Activated T-cell treated with anti-CD3 and anti-CD28 coated beads, Interleukin-2, amount 50 U/mL, for 24 hours (primary cell): ENCODE data around the gene CARMIL3.
"Not testable (repeated sequence)": the region's sequence is repeated elsewhere in the genome, so short reads cannot be mapped to it uniquely, and the experiment has no call there.

Source experiments
- DNase-seq: peaks from one replicate; pipeline ENCODE4 v3.0.0-alpha.2; 2020
- H3K27ac Mint-ChIP-seq: 2 replicates; pipeline ENCODE4 v1.8.0; 2020; ENCODE audit warnings: mild to moderate bottlenecking, mixed read lengths
- H3K27me3 Mint-ChIP-seq: 2 replicates; pipeline ENCODE4 v1.8.0; 2020; ENCODE audit warnings: mixed read lengths
- H3K36me3 Mint-ChIP-seq: 2 replicates; pipeline ENCODE4 v1.8.0; 2020; ENCODE audit warnings: low read depth, mixed read lengths
- H3K4me1 Mint-ChIP-seq: 2 replicates; pipeline ENCODE4 v1.8.0; 2020; ENCODE audit warnings: low read depth, mixed read lengths
- H3K4me3 Mint-ChIP-seq: 2 replicates; pipeline ENCODE4 v1.8.0; 2020; ENCODE audit warnings: mild to moderate bottlenecking, moderate library complexity, mixed read lengths
- H3K9me3 Mint-ChIP-seq: 2 replicates; pipeline ENCODE4 v1.8.0; 2020; ENCODE audit warnings: mixed read lengths

Gene CARMIL3

DNA sequence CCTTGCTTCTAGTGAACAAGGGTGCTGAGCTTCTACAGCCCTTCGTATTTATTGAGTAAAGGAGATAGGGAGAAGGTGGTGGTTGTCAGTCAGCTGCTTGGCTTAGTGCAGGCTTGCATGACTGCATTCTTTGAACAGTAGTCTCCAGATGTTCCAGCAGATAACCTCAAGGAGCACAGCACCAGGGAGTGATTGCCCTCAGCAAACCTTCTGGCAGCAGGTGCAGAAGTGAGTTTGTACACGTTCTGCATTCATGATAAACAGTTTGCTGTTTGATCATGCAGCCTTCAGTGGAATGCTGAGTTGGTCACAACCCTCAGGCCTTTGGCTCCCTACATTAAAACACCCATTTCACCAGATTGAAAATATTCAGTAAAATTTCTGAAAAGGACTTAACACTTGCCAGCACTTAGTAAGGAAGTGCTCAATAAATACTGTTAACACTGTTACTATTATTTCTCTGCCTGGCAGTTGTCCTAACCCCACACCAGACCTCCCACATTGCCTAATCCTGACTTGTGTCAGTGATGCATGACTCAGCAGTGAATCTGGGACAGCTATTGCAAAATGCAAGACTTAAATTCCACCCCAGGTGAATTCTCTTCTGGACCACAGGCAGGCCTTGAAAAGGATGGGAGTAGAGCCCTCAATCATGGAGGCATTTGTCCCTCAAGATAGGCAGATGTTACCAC lies 18.9 kb upstream of the CARMIL3 start:
- peaks cover 13% of the 10 kb centered on the region for H3K4me1 Mint-ChIP-seq
- DNase-seq = no peak
- no peaks in the 10 kb centered on the region for H3K36me3 Mint-ChIP-seq
- peaks cover 14% of the 10 kb centered on the region for H3K9me3 Mint-ChIP-seq
- H3K27ac Mint-ChIP-seq = no peak overlapping the region
- no peak overlapping the region for H3K4me3 Mint-ChIP-seq
- H3K27me3 Mint-ChIP-seq = no peaks in the 10 kb centered on the region

GRCh38 chr14:24035769-24036168 lies 16.0 kb upstream of the CARMIL3 start:
- H3K9me3 Mint-ChIP-seq = peaks cover 14% of the 10 kb centered on the region
- H3K27me3 Mint-ChIP-seq, H3K36me3 Mint-ChIP-seq, DNase-seq: not testable (repeated sequence)
- H3K4me3 Mint-ChIP-seq = peak overlapping the region; percentile 86
- peak overlapping the region; percentile 52 for H3K27ac Mint-ChIP-seq
- peaks cover 13% of the 10 kb centered on the region for H3K4me1 Mint-ChIP-seq

DNA sequence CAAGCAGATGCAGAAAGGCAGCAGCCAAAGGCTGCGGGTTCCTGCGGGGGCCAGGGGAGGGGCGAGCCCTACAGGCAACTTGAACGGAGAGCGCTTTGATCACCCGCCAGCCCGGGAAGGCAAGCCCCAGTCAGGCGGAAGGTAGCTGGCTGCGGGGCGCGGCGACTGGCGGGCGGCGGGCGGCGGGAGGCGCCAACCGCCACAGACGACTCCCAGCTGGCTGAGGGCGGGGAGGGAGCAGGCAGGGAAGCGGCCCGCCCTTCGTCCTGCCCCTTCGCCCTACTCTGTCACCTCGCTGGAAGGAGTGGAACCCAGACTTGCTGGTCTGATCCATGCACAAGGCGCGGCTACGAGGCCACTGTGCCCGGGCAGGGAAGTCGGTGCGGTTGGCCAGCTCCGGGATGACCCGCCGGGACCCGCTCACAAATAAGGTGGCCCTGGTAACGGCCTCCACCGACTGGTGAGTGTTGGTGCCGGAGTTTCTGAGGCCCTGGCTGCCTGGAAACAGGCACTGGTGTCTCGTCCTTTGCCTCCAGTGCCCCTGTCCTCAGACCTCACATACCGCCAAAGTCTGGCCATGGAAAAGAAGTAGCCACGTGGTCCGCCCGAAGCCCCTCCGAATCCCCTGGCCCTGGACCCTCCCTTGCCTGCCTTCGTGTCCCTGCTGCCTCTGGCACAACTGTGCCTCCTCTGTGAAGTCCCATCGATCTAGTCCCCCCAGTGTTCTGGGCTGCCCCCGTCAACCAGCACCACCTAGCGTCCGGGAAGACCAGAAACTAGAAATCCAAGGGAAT lies 15.4 kb upstream of the CARMIL3 start:
- H3K27me3 Mint-ChIP-seq = no peaks in the 10 kb centered on the region
- peak; percentile 77 for DNase-seq
- H3K27ac Mint-ChIP-seq = peak overlapping the region; percentile 90
- no peaks in the 10 kb centered on the region for H3K36me3 Mint-ChIP-seq
- peak overlapping the region; percentile 86 for H3K4me3 Mint-ChIP-seq
- H3K9me3 Mint-ChIP-seq = peaks cover 9% of the 10 kb centered on the region
- peaks cover 13% of the 10 kb centered on the region for H3K4me1 Mint-ChIP-seq

- peak overlapping the region; percentile 86 for H3K4me3 Mint-ChIP-seq
- H3K36me3 Mint-ChIP-seq, DNase-seq, H3K9me3 Mint-ChIP-seq, H3K27me3 Mint-ChIP-seq: not testable (repeated sequence)
- peaks cover 13% of the 10 kb centered on the region for H3K4me1 Mint-ChIP-seq
- peak overlapping the region; percentile 90 for H3K27ac Mint-ChIP-seq
These were observed 14.7 kb upstream of the CARMIL3 start for GRCh38 chr14:24036963-24037657.

GRCh38 chr14:24037658-24038037 lies 14.2 kb upstream of the CARMIL3 start:
- DNase-seq = no peak
- Mint-ChIP-seq H3K27ac (no peak overlapping the region), H3K4me3 (no peak overlapping the region), H3K27me3 (no peaks in the 10 kb centered on the region), H3K4me1 (peaks cover 13% of the 10 kb centered on the region), H3K36me3 (no peaks in the 10 kb centered on the region), H3K9me3 (peaks cover under 1% of the 10 kb centered on the region)

DNA sequence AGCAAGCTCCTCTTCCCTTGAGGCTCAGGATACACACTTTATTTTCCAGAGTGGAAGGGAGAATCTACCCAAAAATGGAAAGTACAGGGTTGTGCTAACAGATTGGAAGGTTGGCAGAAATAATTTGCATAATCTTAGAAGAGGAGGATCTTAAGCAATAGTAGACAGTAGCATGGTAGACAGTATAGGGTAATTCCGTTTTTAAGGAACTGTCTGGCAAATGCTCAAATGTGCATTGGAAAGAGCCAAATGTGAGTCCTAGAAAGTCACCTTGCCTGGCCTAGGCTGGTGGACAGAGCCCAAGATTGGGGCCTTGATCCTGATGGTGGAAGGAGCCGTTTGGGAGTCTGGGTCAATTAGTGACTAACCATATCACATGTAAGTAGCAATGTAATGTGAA lies 13.1 kb upstream of the CARMIL3 start:
- Mint-ChIP-seq H3K27me3 (no peaks in the 10 kb centered on the region), H3K27ac (no peak overlapping the region), H3K9me3 (no peaks in the 10 kb centered on the region), H3K4me1 (peaks cover 13% of the 10 kb centered on the region), H3K36me3 (no peaks in the 10 kb centered on the region), H3K4me3 (no peak overlapping the region)
- no peak for DNase-seq

GRCh38 chr14:24040692-24041091 lies 11.1 kb upstream of the CARMIL3 start:
- no peak for DNase-seq
- Mint-ChIP-seq H3K9me3 (no peaks in the 10 kb centered on the region), H3K36me3 (no peaks in the 10 kb centered on the region), H3K4me1 (peaks cover 10% of the 10 kb centered on the region), H3K27ac (no peak overlapping the region), H3K27me3 (no peaks in the 10 kb centered on the region), H3K4me3 (no peak overlapping the region)

- Mint-ChIP-seq H3K27ac (no peak overlapping the region), H3K4me1 (no peaks in the 10 kb centered on the region), H3K36me3 (no peaks in the 10 kb centered on the region), H3K4me3 (no peak overlapping the region), H3K9me3 (no peaks in the 10 kb centered on the region), H3K27me3 (no peaks in the 10 kb centered on the region)
- DNase-seq = no peak
These were observed 9.1 kb upstream of the CARMIL3 start for GRCh38 chr14:24042746-24043145.

GRCh38 chr14:24049002-24049401 lies 2.8 kb upstream of the CARMIL3 start:
- Mint-ChIP-seq H3K27me3 (peaks cover 11% of the 10 kb centered on the region), H3K4me1 (peaks cover 23% of the 10 kb centered on the region)
- H3K36me3 Mint-ChIP-seq, H3K27ac Mint-ChIP-seq, H3K4me3 Mint-ChIP-seq, H3K9me3 Mint-ChIP-seq, DNase-seq: not testable (repeated sequence)

DNA sequence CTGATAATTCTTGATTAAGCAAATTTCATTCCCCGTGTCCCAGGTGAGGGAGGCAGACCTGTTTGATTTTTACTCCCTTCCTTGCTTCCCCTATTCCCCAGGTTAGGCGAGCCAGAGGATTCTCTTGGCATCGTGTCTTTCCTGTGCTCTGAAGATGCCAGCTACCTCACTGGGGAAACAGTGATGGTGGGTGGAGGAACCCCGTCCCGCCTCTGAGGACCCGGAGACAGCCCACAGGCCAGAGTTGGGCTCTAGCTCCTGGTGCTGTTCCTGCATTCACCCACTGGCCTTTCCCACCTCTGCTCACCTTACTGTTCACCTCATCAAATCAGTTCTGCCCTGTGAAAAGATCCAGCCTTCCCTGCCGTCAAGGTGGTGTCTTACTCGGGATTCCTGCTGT lies 1.1 kb upstream of the CARMIL3 start:
- Mint-ChIP-seq H3K27me3 (peaks cover 21% of the 10 kb centered on the region), H3K4me1 (peaks cover 24% of the 10 kb centered on the region), H3K4me3 (peak overlapping the region; percentile 68)
- not testable (repeated sequence) for H3K36me3 Mint-ChIP-seq, DNase-seq, H3K27ac Mint-ChIP-seq, H3K9me3 Mint-ChIP-seq

GRCh38 chr14:24051176-24051788 lies 527 bp upstream of the CARMIL3 start:
- DNase-seq = no peak
- no peaks in the 10 kb centered on the region for H3K36me3 Mint-ChIP-seq
- peaks cover 21% of the 10 kb centered on the region for H3K27me3 Mint-ChIP-seq
- H3K9me3 Mint-ChIP-seq = no peaks in the 10 kb centered on the region
- peak overlapping the region; percentile 69 for H3K27ac Mint-ChIP-seq
- H3K4me1 Mint-ChIP-seq = peaks cover 24% of the 10 kb centered on the region
- peak overlapping the region; percentile 68 for H3K4me3 Mint-ChIP-seq

GRCh38 chr14:24052656-24053547 lies 1.1 kb downstream of the CARMIL3 start:
- peak; percentile 71 for DNase-seq
- H3K9me3 Mint-ChIP-seq = no peaks in the 10 kb centered on the region
- H3K36me3 Mint-ChIP-seq = no peaks in the 10 kb centered on the region
- peak overlapping the region; percentile 57 for H3K27ac Mint-ChIP-seq
- peaks cover 21% of the 10 kb centered on the region for H3K27me3 Mint-ChIP-seq
- H3K4me3 Mint-ChIP-seq = peak overlapping the region; percentile 63
- H3K4me1 Mint-ChIP-seq = peaks cover 24% of the 10 kb centered on the region

DNA sequence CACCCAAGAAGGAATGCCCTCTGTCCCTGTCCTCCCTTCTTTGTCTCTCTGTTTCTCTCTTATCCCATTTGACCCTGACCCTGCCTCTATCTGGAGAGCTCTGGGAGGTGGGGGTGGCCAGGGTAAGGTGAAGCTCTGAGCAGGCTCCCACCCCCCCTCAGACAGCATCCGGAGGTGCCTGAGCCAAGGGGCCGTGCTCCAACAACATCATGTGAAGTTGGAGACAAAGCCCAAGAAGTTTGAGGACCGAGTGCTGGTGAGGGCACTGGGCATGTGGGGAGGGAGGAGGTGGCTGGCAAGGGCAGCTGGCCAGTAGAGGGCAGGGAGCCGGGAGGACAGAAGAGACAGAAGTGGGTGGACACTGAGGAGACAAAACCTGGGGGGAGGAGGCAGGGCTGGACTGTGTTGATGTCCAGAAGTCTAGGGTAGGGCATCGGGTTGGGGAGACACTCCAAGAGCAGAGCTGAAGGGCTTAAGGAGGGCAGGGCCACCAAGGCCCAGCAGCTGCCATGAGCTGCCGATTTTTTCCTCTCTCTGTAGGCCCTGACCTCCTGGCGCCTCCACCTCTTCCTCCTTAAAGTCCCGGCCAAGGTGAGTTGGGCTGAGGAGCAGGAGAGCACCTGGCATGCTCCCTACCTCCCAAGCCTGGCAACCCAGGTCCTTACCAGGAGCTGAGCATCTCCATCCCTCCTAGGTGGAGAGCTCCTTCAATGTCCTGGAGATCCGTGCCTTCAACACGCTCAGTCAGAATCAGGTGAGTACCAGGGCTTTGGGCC lies 1.9 kb downstream of the CARMIL3 start:
- Mint-ChIP-seq H3K36me3 (no peaks in the 10 kb centered on the region), H3K27me3 (peaks cover 21% of the 10 kb centered on the region), H3K9me3 (no peaks in the 10 kb centered on the region), H3K27ac (no peak overlapping the region), H3K4me1 (peaks cover 26% of the 10 kb centered on the region), H3K4me3 (peak overlapping the region; percentile 63)
- peak; percentile 49 for DNase-seq
